ENCODE results near the gene MAPKAP1. TPM values are rescaled to one million over a fixed set of nuclear protein-coding genes. Genes with fewer than 3 reads are reported as not detected.
A peak's percentile ranks its signal among the peaks of the same experiment; 100 is the strongest.

The MAPKAP1 gene
- total RNA-seq, 1 donor from 2014 or later: 56.6 TPM

DNA sequence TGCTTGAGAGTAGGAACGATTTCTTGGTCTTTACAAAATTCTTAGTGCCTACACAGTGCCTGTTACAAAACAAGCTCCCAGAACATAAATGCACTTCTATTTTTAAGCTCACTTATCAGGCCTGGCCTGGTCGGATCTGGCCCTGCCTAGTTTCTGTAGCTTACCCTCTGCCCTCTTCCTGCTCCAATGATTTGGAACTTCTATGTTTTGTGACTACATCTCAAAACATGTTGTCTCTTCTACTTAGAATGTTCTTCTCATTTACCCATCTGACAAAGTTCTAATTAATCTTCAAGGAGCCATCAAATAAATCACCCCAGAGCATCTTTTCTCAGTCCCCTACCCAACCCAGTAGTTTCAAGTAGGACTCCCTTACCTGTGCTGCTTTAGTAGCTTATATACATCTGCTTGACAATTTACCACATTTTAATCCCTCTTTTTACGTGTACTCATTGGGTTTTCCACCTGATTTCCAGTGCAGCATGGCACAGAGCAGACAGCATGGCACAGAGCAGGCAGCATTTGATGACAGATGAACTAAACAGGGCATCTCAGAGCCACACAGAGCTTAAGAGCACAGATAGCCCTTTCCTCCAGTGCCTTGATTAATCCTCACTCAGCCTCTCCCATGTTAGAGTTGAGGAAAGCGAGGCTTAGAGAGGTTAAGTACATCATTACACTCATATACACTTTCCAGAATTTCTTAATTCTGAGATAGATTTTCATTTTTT is 171.9 kb downstream of the MAPKAP1 start:
- Histone ChIP-seq H3K27ac (no peak overlapping the region), H3K4me3 (no peak overlapping the region), H3K4me1 (peaks cover 11% of the 10 kb centered on the region), H3K79me2 (ENCODE audit: low read depth) (no peaks in the 10 kb centered on the region), H3K4me2 (no peak overlapping the region), H3F3A (ENCODE audit: low read depth) (peaks cover 9% of the 10 kb centered on the region), H3K27me3 (no peaks in the 10 kb centered on the region), H2AFZ (replicated peaks) (no peak overlapping the region), H3K36me3 (no peaks in the 10 kb centered on the region), H3K9ac (no peak overlapping the region), H4K20me1 (ENCODE audit: low read depth) (no peaks in the 10 kb centered on the region), H3K9me3 (ENCODE audit: low read depth) (no peaks in the 10 kb centered on the region)
- TF ChIP-seq EZH2 (IDR thresholded peaks at IDR 0.05): no peak
- H3K4me1 Mint-ChIP-seq: peaks cover 7% of the 10 kb centered on the region
- H3K27me3 Mint-ChIP-seq (ENCODE audit: insufficient read depth, low read depth): no peaks in the 10 kb centered on the region
- DNase-seq (ENCODE audit: low spot score): no peak
- no peaks in the 10 kb centered on the region for H3K9me3 Mint-ChIP-seq
- no peaks in the 10 kb centered on the region for H3K36me3 Mint-ChIP-seq
- no peak overlapping the region for H3K4me3 Mint-ChIP-seq
- no peak overlapping the region for H3K27ac Mint-ChIP-seq

DNA sequence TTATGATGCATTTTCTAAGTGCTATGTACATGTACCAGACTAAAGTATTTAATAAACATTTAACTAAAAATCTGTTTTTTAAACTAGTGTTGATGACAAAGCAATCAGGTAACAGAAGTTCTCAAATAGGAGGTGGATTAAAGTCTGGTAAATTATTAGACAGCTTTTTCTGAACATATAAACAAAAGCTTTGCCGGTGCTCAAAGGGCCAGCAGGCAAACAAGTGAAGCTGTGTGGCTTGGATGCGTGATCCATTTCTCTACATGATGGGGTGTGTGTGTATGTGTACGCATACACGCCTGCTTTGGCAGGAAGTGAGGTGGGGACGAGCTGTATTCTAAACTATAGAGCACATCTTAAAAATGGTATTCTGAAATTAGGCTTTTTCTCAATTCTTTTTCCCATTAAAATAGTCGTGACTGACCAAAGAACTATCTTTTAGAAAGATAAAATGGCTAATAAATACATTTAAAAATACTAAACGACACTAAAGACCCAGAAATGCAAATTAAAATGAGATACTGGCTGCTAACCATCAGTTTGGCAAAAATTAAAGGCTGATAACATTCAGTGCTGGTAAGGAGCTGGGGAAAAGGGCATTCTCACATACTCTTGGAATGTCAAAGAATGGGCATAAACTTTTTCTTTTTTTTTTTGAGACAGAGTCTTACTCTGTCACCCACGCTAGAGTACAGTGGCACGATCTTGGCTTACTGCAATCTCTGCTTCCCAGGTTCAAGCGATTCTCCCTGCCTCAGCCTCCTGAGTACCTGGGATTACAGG is 174.0 kb downstream of the MAPKAP1 start:
- no peaks in the 10 kb centered on the region for H3K36me3 Mint-ChIP-seq
- DNase-seq (ENCODE audit: low spot score): no peak
- no peak overlapping the region for H3K9ac ChIP-seq
- H3K27me3 ChIP-seq: no peaks in the 10 kb centered on the region
- peaks cover 13% of the 10 kb centered on the region for H3K4me1 Mint-ChIP-seq
- H3K9me3 ChIP-seq (ENCODE audit: low read depth): no peaks in the 10 kb centered on the region
- peaks cover 10% of the 10 kb centered on the region for H3F3A ChIP-seq (ENCODE audit: low read depth)
- no peaks in the 10 kb centered on the region for H3K9me3 Mint-ChIP-seq
- H3K4me1 ChIP-seq: peaks cover 19% of the 10 kb centered on the region
- no peak overlapping the region for H3K4me2 ChIP-seq
- no peaks in the 10 kb centered on the region for H4K20me1 ChIP-seq (ENCODE audit: low read depth)
- no peak overlapping the region for H2AFZ ChIP-seq (replicated peaks)
- H3K79me2 ChIP-seq (ENCODE audit: low read depth): no peaks in the 10 kb centered on the region
- no peak overlapping the region for H3K27ac Mint-ChIP-seq
- H3K4me3 ChIP-seq: no peak overlapping the region
- TF ChIP-seq EZH2 (IDR thresholded peaks at IDR 0.05) (no peak), EZH2phosphoT487 (IDR thresholded peaks at IDR 0.05) (no peak)
- TF ChIP-seq, protein P1, sequence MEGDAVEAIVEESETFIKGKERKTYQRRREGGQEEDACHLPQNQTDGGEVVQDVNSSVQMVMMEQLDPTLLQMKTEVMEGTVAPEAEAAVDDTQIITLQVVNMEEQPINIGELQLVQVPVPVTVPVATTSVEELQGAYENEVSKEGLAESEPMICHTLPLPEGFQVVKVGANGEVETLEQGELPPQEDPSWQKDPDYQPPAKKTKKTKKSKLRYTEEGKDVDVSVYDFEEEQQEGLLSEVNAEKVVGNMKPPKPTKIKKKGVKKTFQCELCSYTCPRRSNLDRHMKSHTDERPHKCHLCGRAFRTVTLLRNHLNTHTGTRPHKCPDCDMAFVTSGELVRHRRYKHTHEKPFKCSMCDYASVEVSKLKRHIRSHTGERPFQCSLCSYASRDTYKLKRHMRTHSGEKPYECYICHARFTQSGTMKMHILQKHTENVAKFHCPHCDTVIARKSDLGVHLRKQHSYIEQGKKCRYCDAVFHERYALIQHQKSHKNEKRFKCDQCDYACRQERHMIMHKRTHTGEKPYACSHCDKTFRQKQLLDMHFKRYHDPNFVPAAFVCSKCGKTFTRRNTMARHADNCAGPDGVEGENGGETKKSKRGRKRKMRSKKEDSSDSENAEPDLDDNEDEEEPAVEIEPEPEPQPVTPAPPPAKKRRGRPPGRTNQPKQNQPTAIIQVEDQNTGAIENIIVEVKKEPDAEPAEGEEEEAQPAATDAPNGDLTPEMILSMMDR (IDR thresholded peaks at IDR 0.05): no peak
- H3K36me3 ChIP-seq: no peaks in the 10 kb centered on the region
- no peak overlapping the region for H3K4me3 Mint-ChIP-seq
- H3K27me3 Mint-ChIP-seq (ENCODE audit: insufficient read depth, low read depth): no peaks in the 10 kb centered on the region
- H3K27ac ChIP-seq: no peak overlapping the region

DNA sequence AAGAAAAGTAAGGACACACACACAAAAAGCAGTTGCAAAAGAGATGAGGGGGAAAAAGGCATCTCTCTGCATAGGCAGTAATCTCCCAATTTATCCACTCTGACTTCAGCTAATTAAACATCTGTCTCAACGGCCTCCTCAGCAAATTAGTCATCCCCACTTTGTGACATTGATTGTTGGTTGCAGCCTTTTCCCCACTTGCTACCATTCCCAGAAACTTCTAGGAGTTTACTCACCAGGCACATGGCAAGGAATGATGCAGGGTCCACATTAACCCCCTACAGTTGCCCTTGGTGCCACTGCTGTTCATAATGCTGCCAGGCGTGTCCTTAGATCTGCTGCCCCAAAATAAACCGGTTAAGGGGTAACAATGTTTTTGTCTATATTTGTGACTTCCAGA is 174.6 kb downstream of the MAPKAP1 start:
- Histone ChIP-seq H3F3A (ENCODE audit: low read depth) (peaks cover 10% of the 10 kb centered on the region), H3K9ac (no peak overlapping the region), H3K36me3 (no peaks in the 10 kb centered on the region), H3K27me3 (no peaks in the 10 kb centered on the region), H2AFZ (replicated peaks) (no peak overlapping the region), H3K4me1 (peaks cover 19% of the 10 kb centered on the region), H3K27ac (no peak overlapping the region), H3K9me3 (ENCODE audit: low read depth) (no peaks in the 10 kb centered on the region), H3K4me2 (no peak overlapping the region), H3K79me2 (ENCODE audit: low read depth) (no peaks in the 10 kb centered on the region), H4K20me1 (ENCODE audit: low read depth) (no peaks in the 10 kb centered on the region), H3K4me3 (no peak overlapping the region)
- H3K27me3 Mint-ChIP-seq (ENCODE audit: insufficient read depth, low read depth): no peaks in the 10 kb centered on the region
- H3K27ac Mint-ChIP-seq: peak overlapping the region; percentile 19
- TF ChIP-seq, protein P1 (IDR thresholded peaks at IDR 0.05): no peak
- TF ChIP-seq EZH2 (IDR thresholded peaks at IDR 0.05) (no peak), EZH2phosphoT487 (IDR thresholded peaks at IDR 0.05) (no peak)
- H3K9me3 Mint-ChIP-seq: no peaks in the 10 kb centered on the region
- H3K4me3 Mint-ChIP-seq: no peak overlapping the region
- H3K4me1 Mint-ChIP-seq: peaks cover 13% of the 10 kb centered on the region
- peaks cover 2% of the 10 kb centered on the region for H3K36me3 Mint-ChIP-seq
- DNase-seq (ENCODE audit: low spot score): no peak
